ENCODE data around the gene KRT28.
"Not testable (repeated sequence)": the region's sequence is repeated elsewhere in the genome, so short reads cannot be mapped to it uniquely, and the experiment has no call there.

The KRT28 gene

GRCh38 chr17:40816569-40816968 is 16.8 kb upstream of the KRT28 start:
- Histone ChIP-seq H3K27ac (ENCODE audit: poor library complexity, severe bottlenecking) (no peak overlapping the region), H3K9me3 (ENCODE audit: severe bottlenecking) (no peaks in the 10 kb centered on the region), H3K36me3 (ENCODE audit: low read depth) (peaks cover 18% of the 10 kb centered on the region), H3K4me1 (ENCODE audit: insufficient read depth, poor library complexity, severe bottlenecking) (peaks cover 15% of the 10 kb centered on the region), H3K4me3 (ENCODE audit: severe bottlenecking) (no peak overlapping the region), H3K27me3 (ENCODE audit: insufficient read depth, poor library complexity, severe bottlenecking) (no peaks in the 10 kb centered on the region)
- ATAC-seq (ENCODE audit: low read depth) (no peak), DNase-seq (ENCODE audit: low spot score) (no peak)
- TF ChIP-seq CTCF (IDR thresholded peaks at IDR 0.05; ENCODE audit: poor library complexity, severe bottlenecking) = no peak

- DNase-seq (ENCODE audit: low spot score) = no peak
- peaks cover 22% of the 10 kb centered on the region for H3K4me1 ChIP-seq (ENCODE audit: insufficient read depth, poor library complexity, severe bottlenecking)
- peaks cover 18% of the 10 kb centered on the region for H3K36me3 ChIP-seq (ENCODE audit: low read depth)
- no peak overlapping the region for H3K27ac ChIP-seq (ENCODE audit: poor library complexity, severe bottlenecking)
- H3K9me3 ChIP-seq (ENCODE audit: severe bottlenecking) = no peaks in the 10 kb centered on the region
- TF ChIP-seq CTCF (IDR thresholded peaks at IDR 0.05; ENCODE audit: poor library complexity, severe bottlenecking) = no peak
- H3K27me3 ChIP-seq (ENCODE audit: insufficient read depth, poor library complexity, severe bottlenecking) = no peaks in the 10 kb centered on the region
- no peak overlapping the region for H3K4me3 ChIP-seq (ENCODE audit: severe bottlenecking)
- ATAC-seq (ENCODE audit: low read depth) = no peak
Observed at GRCh38 chr17:40815381-40815780, 15.6 kb upstream of the KRT28 start.

GRCh38 chr17:40814657-40815056 is 14.9 kb upstream of the KRT28 start:
- peaks cover 18% of the 10 kb centered on the region for H3K36me3 ChIP-seq (ENCODE audit: low read depth)
- H3K27ac ChIP-seq (ENCODE audit: poor library complexity, severe bottlenecking) = peak overlapping the region; percentile 54
- H3K4me3 ChIP-seq (ENCODE audit: severe bottlenecking); H3K27me3 ChIP-seq (ENCODE audit: insufficient read depth, poor library complexity, severe bottlenecking); H3K9me3 ChIP-seq (ENCODE audit: severe bottlenecking); ATAC-seq (ENCODE audit: low read depth); DNase-seq (ENCODE audit: low spot score): not testable (repeated sequence)
- peaks cover 30% of the 10 kb centered on the region for H3K4me1 ChIP-seq (ENCODE audit: insufficient read depth, poor library complexity, severe bottlenecking)

- H3K27me3 ChIP-seq (ENCODE audit: insufficient read depth, poor library complexity, severe bottlenecking) = no peaks in the 10 kb centered on the region
Observed at GRCh38 chr17:40813804-40814203, 14.0 kb upstream of the KRT28 start.

GRCh38 chr17:40812639-40813038 is 12.9 kb upstream of the KRT28 start:
- Histone ChIP-seq H3K27me3 (ENCODE audit: insufficient read depth, poor library complexity, severe bottlenecking) (no peaks in the 10 kb centered on the region), H3K4me3 (ENCODE audit: severe bottlenecking) (no peak overlapping the region), H3K4me1 (ENCODE audit: insufficient read depth, poor library complexity, severe bottlenecking) (peaks cover 27% of the 10 kb centered on the region), H3K9me3 (ENCODE audit: severe bottlenecking) (no peaks in the 10 kb centered on the region), H3K27ac (ENCODE audit: poor library complexity, severe bottlenecking) (no peak overlapping the region), H3K36me3 (ENCODE audit: low read depth) (peaks cover 11% of the 10 kb centered on the region)
- no peak for TF ChIP-seq CTCF (IDR thresholded peaks at IDR 0.05; ENCODE audit: poor library complexity, severe bottlenecking)
- ATAC-seq (ENCODE audit: low read depth) = no peak
- no peak for DNase-seq (ENCODE audit: low spot score)

More at GRCh38 chr17:40813804-40814203, 14.0 kb upstream of the KRT28 start:
- TF ChIP-seq CTCF (IDR thresholded peaks at IDR 0.05; ENCODE audit: poor library complexity, severe bottlenecking) = no peak
- DNase-seq (ENCODE audit: low spot score) = no peak
- H3K4me3 ChIP-seq (ENCODE audit: severe bottlenecking) = no peak overlapping the region
- ATAC-seq (ENCODE audit: low read depth) = peak; percentile 91
- H3K27ac ChIP-seq (ENCODE audit: poor library complexity, severe bottlenecking) = peak overlapping the region; percentile 54
- H3K4me1 ChIP-seq (ENCODE audit: insufficient read depth, poor library complexity, severe bottlenecking) = peaks cover 32% of the 10 kb centered on the region
- H3K36me3 ChIP-seq (ENCODE audit: low read depth) = peaks cover 18% of the 10 kb centered on the region
- H3K9me3 ChIP-seq (ENCODE audit: severe bottlenecking) = no peaks in the 10 kb centered on the region
